GM19463 (cell line): ENCODE results near the gene KLF13.
A peak's percentile ranks its signal among the peaks of the same experiment; 100 is the strongest.

Experiments used
- ATAC-seq: cut with Tn5 transposase; IDR thresholded peaks from one replicate; pipeline ENCODE4 v1.9.1; 2021; ENCODE audit warnings: mild to moderate bottlenecking, moderate library complexity; ENCODE audit not compliant: unreplicated experiment

KLF13 gene

GRCh38 chr15:31331389-31331788, 4.8 kb downstream of the KLF13 start:
- no peak for ATAC-seq

- ATAC-seq, result no peak
Observed at GRCh38 chr15:31332020-31332680, 5.5 kb downstream of the KLF13 start.

- ATAC-seq, result no peak
Observed at GRCh38 chr15:31332681-31333071, 6.0 kb downstream of the KLF13 start.

GRCh38 chr15:31333119-31333518, 6.5 kb downstream of the KLF13 start:
- ATAC-seq, result no peak

- ATAC-seq, result no peak
Observed at GRCh38 chr15:31333820-31334219, 7.2 kb downstream of the KLF13 start.

- no peak for ATAC-seq
Observed at GRCh38 chr15:31335989-31336592, 9.5 kb downstream of the KLF13 start.

GRCh38 chr15:31336593-31337295, 10.1 kb downstream of the KLF13 start:
- no peak for ATAC-seq

GRCh38 chr15:31337352-31338031, 10.9 kb downstream of the KLF13 start:
- no peak for ATAC-seq

GRCh38 chr15:31338318-31338878, 11.8 kb downstream of the KLF13 start:
- peak; percentile 55 for ATAC-seq

- ATAC-seq, result peak; percentile 68
Observed at GRCh38 chr15:31338879-31339557, 12.4 kb downstream of the KLF13 start.

- no peak for ATAC-seq
Observed at GRCh38 chr15:31339558-31339895, 12.9 kb downstream of the KLF13 start.

GRCh38 chr15:31340047-31340446, 13.4 kb downstream of the KLF13 start:
- no peak for ATAC-seq

- no peak for ATAC-seq
Observed at GRCh38 chr15:31340592-31340991, 14.0 kb downstream of the KLF13 start.

- ATAC-seq, result no peak
Observed at GRCh38 chr15:31341071-31341470, 14.4 kb downstream of the KLF13 start.

- ATAC-seq, result no peak
Observed at GRCh38 chr15:31341496-31342195, 15.0 kb downstream of the KLF13 start.

GRCh38 chr15:31342381-31342780, 15.7 kb downstream of the KLF13 start:
- ATAC-seq, result no peak

GRCh38 chr15:31342781-31343626, 16.4 kb downstream of the KLF13 start:
- ATAC-seq, result no peak

- ATAC-seq, result no peak
Observed at GRCh38 chr15:31343831-31344230, 17.2 kb downstream of the KLF13 start.

GRCh38 chr15:31344266-31344665, 17.6 kb downstream of the KLF13 start:
- no peak for ATAC-seq
